BLaER1 (cell line): ENCODE data around the gene FAM111B.

Source experiments
- H3K27ac ChIP-seq: shearing (Covaris generic); formaldehyde crosslinking; 2 replicates; pipeline ENCODE4 v1.8.1; 2022
- H3K27me3 ChIP-seq: shearing (Covaris generic); formaldehyde crosslinking; 2 replicates; pipeline ENCODE4 v1.8.1; 2022
- H3K36me3 ChIP-seq: shearing (Covaris generic); formaldehyde crosslinking; 2 replicates; pipeline ENCODE4 v1.8.1; 2022
- H3K4me1 ChIP-seq: shearing (Covaris generic); formaldehyde crosslinking; 2 replicates; pipeline ENCODE4 v1.8.1; 2022
- H3K4me2 ChIP-seq: shearing (Covaris generic); formaldehyde crosslinking; 2 replicates; pipeline ENCODE4 v1.8.1; 2022
- H3K4me3 ChIP-seq: shearing (Covaris generic); formaldehyde crosslinking; 2 replicates; pipeline ENCODE4 v1.8.1; 2022
- H3K9ac ChIP-seq: shearing (Covaris generic); formaldehyde crosslinking; 2 replicates; pipeline ENCODE4 v1.8.1; 2022
- H3K9me3 ChIP-seq: shearing (Covaris generic); formaldehyde crosslinking; 2 replicates; pipeline ENCODE4 v1.8.1; 2022
- H4K20me1 ChIP-seq: shearing (Covaris generic); formaldehyde crosslinking; 2 replicates; pipeline ENCODE4 v1.8.1; 2022
- Cebpa-rat ChIP-seq: shearing (Covaris generic); IDR thresholded peaks from 2 replicates; pipeline ENCODE4 v1.8.1; 2022

Gene FAM111B

GRCh38 chr11:59173964-59174663 lies 67.1 kb downstream of the FAM111B start:
- Histone ChIP-seq H3K27me3 (peaks cover 28% of the 10 kb centered on the region), H3K4me3 (no peak overlapping the region; the same call in 1 of the 2 replicates), H3K4me2 (peak overlapping the region; percentile 99), H3K9me3 (peaks cover 7% of the 10 kb centered on the region), H3K9ac (no peak overlapping the region), H3K27ac (no peak overlapping the region), H3K4me1 (peaks cover 32% of the 10 kb centered on the region), H4K20me1 (peaks cover 15% of the 10 kb centered on the region; the same call in 1 of the 2 replicates), H3K36me3 (no peaks in the 10 kb centered on the region; the same call in 1 of the 2 replicates)
- peak; percentile 78 for TF ChIP-seq Cebpa-rat

GRCh38 chr11:59174664-59175033 lies 67.6 kb downstream of the FAM111B start:
- H4K20me1 ChIP-seq = peaks cover 15% of the 10 kb centered on the region; the same call in 1 of the 2 replicates
- H3K27ac ChIP-seq = no peak overlapping the region
- peak overlapping the region; percentile 99; the same call in 1 of the 2 replicates for H3K4me2 ChIP-seq
- H3K4me3 ChIP-seq = no peak overlapping the region
- no peak overlapping the region for H3K9ac ChIP-seq
- no peak for TF ChIP-seq Cebpa-rat
- H3K4me1 ChIP-seq = peaks cover 32% of the 10 kb centered on the region
- H3K27me3 ChIP-seq = peaks cover 28% of the 10 kb centered on the region
- H3K36me3 ChIP-seq = no peaks in the 10 kb centered on the region; the same call in 1 of the 2 replicates
- peaks cover 12% of the 10 kb centered on the region for H3K9me3 ChIP-seq

- Histone ChIP-seq H3K36me3 (no peaks in the 10 kb centered on the region; the same call in 1 of the 2 replicates), H3K9ac (no peak overlapping the region), H3K4me3 (no peak overlapping the region), H4K20me1 (peaks cover 15% of the 10 kb centered on the region; the same call in 1 of the 2 replicates), H3K4me1 (peaks cover 32% of the 10 kb centered on the region), H3K27me3 (peaks cover 28% of the 10 kb centered on the region), H3K9me3 (peaks cover 17% of the 10 kb centered on the region), H3K4me2 (peak overlapping the region; percentile 99; the same call in 1 of the 2 replicates), H3K27ac (no peak overlapping the region)
- no peak for TF ChIP-seq Cebpa-rat
Measured at GRCh38 chr11:59175091-59175501, 68.1 kb downstream of the FAM111B start.

GRCh38 chr11:59176330-59176729 lies 69.3 kb downstream of the FAM111B start:
- no peak for TF ChIP-seq Cebpa-rat
- no peak overlapping the region for H3K4me3 ChIP-seq
- H3K27ac ChIP-seq = no peak overlapping the region
- peaks cover 24% of the 10 kb centered on the region for H3K9me3 ChIP-seq
- H3K4me2 ChIP-seq = no peak overlapping the region
- no peaks in the 10 kb centered on the region; the same call in 1 of the 2 replicates for H3K36me3 ChIP-seq
- peaks cover 28% of the 10 kb centered on the region for H3K27me3 ChIP-seq
- H4K20me1 ChIP-seq = peaks cover 15% of the 10 kb centered on the region; the same call in 1 of the 2 replicates
- peaks cover 32% of the 10 kb centered on the region for H3K4me1 ChIP-seq
- H3K9ac ChIP-seq = no peak overlapping the region
